KMS-11 (cell line): Measurements from ENCODE around the gene MARF1.

Experiments used
- H2AFZ ChIP-seq: fragments of 200-600 bp; sonication (generic); 2 replicates; pipeline ENCODE4 v1.6.1; 2016; ENCODE audit warnings: antibody characterized with exemption, mixed run types, low read depth
- H3K27ac ChIP-seq: fragments of 200-600 bp; sonication (generic); 2 replicates; pipeline ENCODE4 v1.6.1; 2016; ENCODE audit warnings: mild to moderate bottlenecking, mixed run types
- H3K27me3 ChIP-seq: fragments of 200-600 bp; sonication (generic); 2 replicates; pipeline ENCODE4 v1.6.1; 2017; ENCODE audit warnings: mild to moderate bottlenecking, low read depth, mixed run types, moderate library complexity; ENCODE audit not compliant: insufficient read depth
- H3K36me3 ChIP-seq: fragments of 200-600 bp; sonication (generic); 2 replicates; pipeline ENCODE4 v1.6.1; 2017; ENCODE audit warnings: mild to moderate bottlenecking, mixed run types; ENCODE audit not compliant: insufficient read depth
- H3K4me1 ChIP-seq: fragments of 200-600 bp; sonication (generic); 2 replicates; pipeline ENCODE4 v1.6.1; 2016; ENCODE audit warnings: mild to moderate bottlenecking, low read depth, mixed run types; ENCODE audit not compliant: poor library complexity, severe bottlenecking
- H3K4me2 ChIP-seq: fragments of 200-600 bp; sonication (generic); 2 replicates; pipeline ENCODE4 v1.7.0; 2016; ENCODE audit warnings: mild to moderate bottlenecking, mixed run types
- H3K4me3 ChIP-seq: fragments of 200-600 bp; sonication (generic); IDR thresholded peaks from 2 replicates; pipeline ENCODE4 v1.6.1; 2017; ENCODE audit warnings: low read depth, low read length, mixed read lengths; ENCODE audit not compliant: insufficient read depth
- H3K79me2 ChIP-seq: fragments of 200-600 bp; sonication (generic); 2 replicates; pipeline ENCODE4 v1.6.1; 2016; ENCODE audit warnings: low read depth, mixed run types; ENCODE audit not compliant: insufficient read depth
- H3K9ac ChIP-seq: fragments of 200-600 bp; sonication (generic); 2 replicates; pipeline ENCODE4 v1.6.1; 2016; ENCODE audit warnings: mild to moderate bottlenecking, mixed run types
- H4K20me1 ChIP-seq: fragments of 200-600 bp; sonication (generic); 2 replicates; pipeline ENCODE4 v1.6.1; 2016; ENCODE audit warnings: mild to moderate bottlenecking, mixed run types; ENCODE audit not compliant: insufficient read depth
- CTCF ChIP-seq: fragments of 200-600 bp; sonication (generic); conservative IDR thresholded peaks from 2 replicates; pipeline ENCODE4 v1.6.1; 2017; ENCODE audit warnings: low read depth, mild to moderate bottlenecking, antibody characterized with exemption, low read length, moderate library complexity, mixed read lengths

Gene MARF1

GRCh38 chr16:15642557-15643047 lies 352 bp downstream of the MARF1 start:
- Histone ChIP-seq H3K4me3 (no peak overlapping the region), H4K20me1 (no peaks in the 10 kb centered on the region), H3K36me3 (no peaks in the 10 kb centered on the region), H3K4me2 (peak overlapping the region; percentile 89), H2AFZ (peak overlapping the region; percentile 70; the same call in 1 of the 2 replicates), H3K9ac (peak overlapping the region; percentile 40; the same call in 1 of the 2 replicates), H3K79me2 (peaks cover 18% of the 10 kb centered on the region; the same call in 1 of the 2 replicates), H3K4me1 (peaks cover 26% of the 10 kb centered on the region), H3K27ac (peak overlapping the region; percentile 56), H3K27me3 (no peaks in the 10 kb centered on the region)
- TF ChIP-seq CTCF: peak; percentile 32

- Histone ChIP-seq H2AFZ (peak overlapping the region; percentile 70; the same call in 1 of the 2 replicates), H3K27ac (peak overlapping the region; percentile 56), H3K4me1 (peaks cover 29% of the 10 kb centered on the region)
These were observed 999 bp downstream of the MARF1 start for GRCh38 chr16:15641753-15642556.

GRCh38 chr16:15640966-15641365 lies 2.0 kb downstream of the MARF1 start:
- no peak overlapping the region for H3K4me3 ChIP-seq

More at GRCh38 chr16:15641753-15642556, 999 bp downstream of the MARF1 start:
- TF ChIP-seq CTCF: no peak
- H3K4me2 ChIP-seq: peak overlapping the region; percentile 89
- no peaks in the 10 kb centered on the region for H4K20me1 ChIP-seq
- H3K79me2 ChIP-seq: peaks cover 18% of the 10 kb centered on the region; the same call in 1 of the 2 replicates
- no peaks in the 10 kb centered on the region; the same call in 1 of the 2 replicates for H3K36me3 ChIP-seq
- no peaks in the 10 kb centered on the region for H3K27me3 ChIP-seq
- H3K9ac ChIP-seq: peak overlapping the region; percentile 40; the same call in 1 of the 2 replicates
- no peak overlapping the region for H3K4me3 ChIP-seq

GRCh38 chr16:15639061-15639568 lies 3.8 kb downstream of the MARF1 start:
- H3K4me3 ChIP-seq: no peak overlapping the region
- peaks cover 28% of the 10 kb centered on the region for H3K4me1 ChIP-seq
- no peak overlapping the region for H3K4me2 ChIP-seq
- no peak overlapping the region for H3K9ac ChIP-seq
- H3K79me2 ChIP-seq: peaks cover 18% of the 10 kb centered on the region; the same call in 1 of the 2 replicates
- H3K27me3 ChIP-seq: no peaks in the 10 kb centered on the region
- H3K36me3 ChIP-seq: no peaks in the 10 kb centered on the region; the same call in 1 of the 2 replicates
- no peak for TF ChIP-seq CTCF
- no peak overlapping the region for H2AFZ ChIP-seq
- no peaks in the 10 kb centered on the region for H4K20me1 ChIP-seq
- no peak overlapping the region for H3K27ac ChIP-seq

More at GRCh38 chr16:15640966-15641365, 2.0 kb downstream of the MARF1 start:
- H3K79me2 ChIP-seq: peaks cover 18% of the 10 kb centered on the region; the same call in 1 of the 2 replicates
- no peaks in the 10 kb centered on the region for H3K27me3 ChIP-seq
- peak overlapping the region; percentile 89; the same call in 1 of the 2 replicates for H3K4me2 ChIP-seq
- no peak overlapping the region for H2AFZ ChIP-seq
- H3K4me1 ChIP-seq: peaks cover 37% of the 10 kb centered on the region
- H3K9ac ChIP-seq: no peak overlapping the region
- H3K36me3 ChIP-seq: no peaks in the 10 kb centered on the region; the same call in 1 of the 2 replicates
- H4K20me1 ChIP-seq: no peaks in the 10 kb centered on the region
- H3K27ac ChIP-seq: no peak overlapping the region
- TF ChIP-seq CTCF: no peak
